NB4 (cell line): ENCODE measurements around the gene SCFD2.

Source experiments
- DNase-seq: peaks from one replicate; pipeline ENCODE4 v3.0.0; 2010; ENCODE audit warnings: low read depth
- H3K4me3 ChIP-seq: one replicate; pipeline ENCODE4 v1.5.1; 2011; ENCODE audit warnings: mild to moderate bottlenecking, low read depth, low read length, moderate library complexity
- MYC ChIP-seq: IDR thresholded peaks from 2 replicates; pipeline ENCODE4 v1.6.1; 2011; ENCODE audit warnings: low read depth, low read length
- POLR2A ChIP-seq: IDR thresholded peaks from 2 replicates; pipeline ENCODE4 v1.6.1; 2011; ENCODE audit warnings: mild to moderate bottlenecking; ENCODE audit not compliant: insufficient read length; ENCODE audit errors: extremely low read depth
- TF ChIP-seq, protein P1 (sequence below): IDR thresholded peaks from 2 replicates; pipeline ENCODE4 v1.6.1; 2011; ENCODE audit warnings: low read depth, low read length
- TF ChIP-seq, protein P2 (sequence below): IDR thresholded peaks from one replicate; pipeline ENCODE4 v1.5.1; 2012; ENCODE audit warnings: low read depth, low read length

The SCFD2 gene

DNA sequence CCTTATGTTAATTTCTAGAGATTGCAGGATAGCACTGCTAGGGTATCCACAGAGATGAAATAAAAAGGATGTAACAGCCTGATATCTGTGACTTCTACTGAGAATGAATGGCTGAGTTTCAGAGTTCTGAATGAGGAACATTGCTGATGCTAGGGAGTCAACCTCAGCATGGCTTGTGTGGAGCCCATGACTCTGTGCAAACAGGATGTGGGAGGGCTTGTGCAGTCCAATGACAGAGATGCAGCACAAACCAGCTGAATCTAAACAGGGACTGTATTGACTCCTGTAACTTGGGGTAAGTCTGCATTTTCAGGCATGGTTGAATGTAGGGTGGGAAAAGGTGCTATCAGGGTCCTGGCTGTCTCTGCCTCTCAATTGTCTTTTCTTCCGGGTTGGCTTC lies 509.1 kb downstream of the SCFD2 start:
- TF ChIP-seq, protein P1, sequence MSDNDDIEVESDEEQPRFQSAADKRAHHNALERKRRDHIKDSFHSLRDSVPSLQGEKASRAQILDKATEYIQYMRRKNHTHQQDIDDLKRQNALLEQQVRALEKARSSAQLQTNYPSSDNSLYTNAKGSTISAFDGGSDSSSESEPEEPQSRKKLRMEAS = 0 out of 2 replicates have a peak, but pooled peaks have one; percentile 13
- no peak for TF ChIP-seq POLR2A
- peak; percentile 44 for DNase-seq
- H3K4me3 ChIP-seq = no peak overlapping the region

- DNase-seq = peak; percentile 10
- no peak overlapping the region for H3K4me3 ChIP-seq
- TF ChIP-seq POLR2A = no peak
- TF ChIP-seq, protein P2, sequence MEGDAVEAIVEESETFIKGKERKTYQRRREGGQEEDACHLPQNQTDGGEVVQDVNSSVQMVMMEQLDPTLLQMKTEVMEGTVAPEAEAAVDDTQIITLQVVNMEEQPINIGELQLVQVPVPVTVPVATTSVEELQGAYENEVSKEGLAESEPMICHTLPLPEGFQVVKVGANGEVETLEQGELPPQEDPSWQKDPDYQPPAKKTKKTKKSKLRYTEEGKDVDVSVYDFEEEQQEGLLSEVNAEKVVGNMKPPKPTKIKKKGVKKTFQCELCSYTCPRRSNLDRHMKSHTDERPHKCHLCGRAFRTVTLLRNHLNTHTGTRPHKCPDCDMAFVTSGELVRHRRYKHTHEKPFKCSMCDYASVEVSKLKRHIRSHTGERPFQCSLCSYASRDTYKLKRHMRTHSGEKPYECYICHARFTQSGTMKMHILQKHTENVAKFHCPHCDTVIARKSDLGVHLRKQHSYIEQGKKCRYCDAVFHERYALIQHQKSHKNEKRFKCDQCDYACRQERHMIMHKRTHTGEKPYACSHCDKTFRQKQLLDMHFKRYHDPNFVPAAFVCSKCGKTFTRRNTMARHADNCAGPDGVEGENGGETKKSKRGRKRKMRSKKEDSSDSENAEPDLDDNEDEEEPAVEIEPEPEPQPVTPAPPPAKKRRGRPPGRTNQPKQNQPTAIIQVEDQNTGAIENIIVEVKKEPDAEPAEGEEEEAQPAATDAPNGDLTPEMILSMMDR = no peak
- TF ChIP-seq, protein P1 = no peak
- no peak for TF ChIP-seq MYC
Observed at GRCh38 chr4:52853351-52853750, 512.5 kb downstream of the SCFD2 start.

GRCh38 chr4:52852711-52853110 lies 513.1 kb downstream of the SCFD2 start:
- H3K4me3 ChIP-seq = no peak overlapping the region
- DNase-seq = no peak
- no peak for TF ChIP-seq POLR2A
- TF ChIP-seq, protein P2 = no peak
- TF ChIP-seq, protein P1 = no peak
- TF ChIP-seq MYC = no peak

GRCh38 chr4:52852041-52852440 lies 513.8 kb downstream of the SCFD2 start:
- no peak for DNase-seq
- TF ChIP-seq, protein P2 = no peak
- TF ChIP-seq, protein P1 = no peak
- TF ChIP-seq MYC = no peak
- TF ChIP-seq POLR2A = no peak

GRCh38 chr4:52850406-52851124 lies 515.3 kb downstream of the SCFD2 start:
- H3K4me3 ChIP-seq = no peak overlapping the region
- TF ChIP-seq MYC (no peak), POLR2A (no peak)
- TF ChIP-seq, protein P2 = no peak
- TF ChIP-seq, protein P1 = no peak
- no peak for DNase-seq

More at GRCh38 chr4:52852041-52852440, 513.8 kb downstream of the SCFD2 start:
- H3K4me3 ChIP-seq = no peak overlapping the region

DNA sequence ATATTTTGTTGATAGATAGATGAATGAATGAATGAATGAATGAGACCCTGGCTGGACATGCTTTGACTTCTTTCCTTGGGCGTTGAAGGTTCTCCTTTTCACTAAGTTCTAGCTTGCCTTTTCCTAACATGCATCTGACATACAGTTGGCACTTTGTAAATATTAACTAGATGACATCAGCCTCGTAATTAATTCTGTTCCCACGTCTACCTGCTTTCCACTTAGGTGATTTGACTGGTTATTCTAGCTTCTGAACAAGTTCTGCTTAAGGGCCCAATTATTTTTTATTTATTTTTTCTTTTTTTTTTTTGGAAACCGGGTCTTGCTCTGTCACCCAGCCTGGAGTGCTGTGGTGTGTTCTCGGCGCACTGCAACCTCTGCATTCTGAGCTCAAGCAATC lies 517.6 kb downstream of the SCFD2 start:
- no peak for DNase-seq
- TF ChIP-seq, protein P1 = no peak
- TF ChIP-seq POLR2A = no peak
- H3K4me3 ChIP-seq = no peak overlapping the region
